ENCODE data around the gene MUTYH.
"Not testable (repeated sequence)": the region's sequence is repeated elsewhere in the genome, so short reads cannot be mapped to it uniquely, and the experiment has no call there.

Gene MUTYH

DNA sequence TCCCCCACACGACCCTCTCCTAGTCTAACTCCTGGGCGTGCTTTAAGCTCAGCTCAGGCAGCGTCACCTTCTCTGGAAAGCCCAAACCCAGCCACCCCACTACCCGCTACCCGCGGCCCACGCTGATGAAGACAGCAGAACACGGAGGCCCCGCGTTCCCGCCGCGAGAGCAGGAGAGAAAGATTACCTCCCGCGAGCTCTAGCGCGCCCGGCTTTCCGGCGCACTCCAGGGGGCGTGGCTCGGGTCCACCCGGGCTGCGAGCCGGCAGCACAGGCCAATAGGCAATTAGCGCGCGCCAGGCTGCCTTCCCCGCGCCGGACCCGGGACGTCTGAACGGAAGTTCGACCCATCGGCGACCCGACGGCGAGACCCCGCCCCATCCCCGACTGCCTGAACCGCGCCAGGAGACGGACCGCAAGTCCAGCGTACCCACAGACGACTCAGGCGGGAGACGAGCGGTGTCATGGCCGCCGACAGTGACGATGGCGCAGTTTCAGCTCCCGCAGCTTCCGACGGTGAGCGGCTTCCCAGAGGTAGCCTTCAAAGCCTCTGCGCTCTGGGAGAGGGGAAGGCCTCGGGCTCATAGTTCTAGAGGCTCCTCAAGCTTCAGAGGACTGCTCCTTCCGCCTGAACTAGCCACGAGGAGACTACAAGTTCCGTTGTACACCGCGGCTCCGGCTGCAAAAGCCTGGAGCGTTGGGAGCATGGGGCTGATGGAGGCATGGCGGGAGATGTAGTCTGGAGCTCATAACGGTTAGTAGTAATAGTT lies at the start of gene MUTYH, which contains the start of gene TOE1:
Gene MUTYH, minus strand, starts transcription at position 652 of the 770 bp plus-strand sequence. CDS start 5,935 bp downstream, outside the sequence.
Gene TOE1, plus strand, starts transcription at position 382 of the 770 bp plus-strand sequence. Its CDS starts 83 bp downstream, at position 465.
- DNase-seq, result peak; percentile 89 to 91

DNA sequence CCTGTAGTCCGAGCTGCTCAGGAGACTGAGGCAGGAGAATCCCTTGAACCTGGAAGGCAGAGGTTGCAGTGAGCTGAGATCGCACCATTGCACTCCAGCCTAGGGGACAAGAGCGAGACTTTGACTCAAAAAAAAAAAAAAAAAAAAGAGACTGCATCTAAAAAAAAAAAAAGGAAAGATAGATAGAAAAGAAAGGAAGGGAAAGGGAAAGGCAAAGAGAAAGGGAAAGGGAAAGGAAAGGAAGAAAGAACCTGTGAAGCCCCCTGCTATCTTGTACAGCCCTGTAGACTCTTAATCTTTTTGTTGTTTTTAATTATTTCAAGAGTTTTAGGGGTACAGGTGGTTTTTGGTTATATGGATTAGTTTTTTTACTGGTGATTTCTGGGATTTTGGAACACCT lies 46.0 kb upstream of the MUTYH start:
- no peak for DNase-seq

DNA sequence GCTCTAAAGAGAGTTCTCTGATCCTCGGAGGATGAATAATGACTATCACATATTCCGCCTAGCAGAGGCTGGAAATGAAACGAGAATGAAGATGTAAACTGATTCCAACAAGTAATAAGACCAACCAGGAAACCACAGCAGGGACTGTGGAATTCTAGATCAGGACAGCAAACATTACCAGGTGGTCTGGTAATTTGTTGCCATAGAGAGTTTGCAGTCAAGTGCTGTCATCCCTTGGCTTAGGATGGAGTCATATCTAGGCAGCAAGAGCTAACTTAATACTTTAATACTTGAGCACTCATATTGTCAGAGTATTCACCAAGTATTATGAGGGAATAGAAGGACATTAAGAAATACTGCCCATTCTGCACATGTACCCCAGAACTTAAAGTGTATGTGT lies 45.1 kb upstream of the MUTYH start:
- DNase-seq, result no peak

DNA sequence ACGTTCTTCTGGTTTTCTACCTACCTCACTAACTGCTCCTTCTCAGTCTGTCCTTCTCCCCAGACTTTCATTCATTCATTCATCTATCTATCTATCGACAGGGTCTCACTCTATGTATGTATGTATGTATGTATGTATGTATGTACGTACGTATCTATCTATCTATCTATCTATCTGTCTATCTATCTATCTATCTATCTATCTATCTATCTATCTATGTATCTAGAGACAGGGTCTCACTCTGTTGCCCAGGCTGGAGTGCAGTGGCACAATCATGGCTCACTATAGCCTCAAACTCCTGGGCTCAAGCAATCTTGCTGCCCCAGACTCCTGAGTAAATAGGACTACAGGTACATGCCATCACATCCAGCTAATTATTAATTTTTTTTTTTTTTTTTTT lies 44.0 kb upstream of the MUTYH start:
- DNase-seq, result not testable (repeated sequence)

DNA sequence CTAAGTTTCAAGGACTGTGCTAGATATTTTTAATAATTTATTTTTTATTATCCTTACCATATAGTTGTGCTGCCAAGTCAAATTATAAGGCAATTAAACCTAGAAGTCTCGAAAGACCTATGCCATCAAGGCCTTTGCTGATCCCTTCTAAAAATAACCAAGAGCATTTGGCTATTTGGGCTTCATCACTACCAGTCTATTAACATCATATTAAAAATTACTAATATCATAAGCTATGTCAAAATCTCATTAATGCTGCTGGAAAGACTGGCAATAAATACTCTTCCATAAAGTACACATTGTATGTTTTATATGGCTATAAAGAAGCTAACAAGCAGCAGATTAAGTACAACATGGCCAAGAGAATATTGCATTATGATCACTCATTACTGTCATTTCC lies 43.0 kb upstream of the MUTYH start:
- DNase-seq, result no peak

DNA sequence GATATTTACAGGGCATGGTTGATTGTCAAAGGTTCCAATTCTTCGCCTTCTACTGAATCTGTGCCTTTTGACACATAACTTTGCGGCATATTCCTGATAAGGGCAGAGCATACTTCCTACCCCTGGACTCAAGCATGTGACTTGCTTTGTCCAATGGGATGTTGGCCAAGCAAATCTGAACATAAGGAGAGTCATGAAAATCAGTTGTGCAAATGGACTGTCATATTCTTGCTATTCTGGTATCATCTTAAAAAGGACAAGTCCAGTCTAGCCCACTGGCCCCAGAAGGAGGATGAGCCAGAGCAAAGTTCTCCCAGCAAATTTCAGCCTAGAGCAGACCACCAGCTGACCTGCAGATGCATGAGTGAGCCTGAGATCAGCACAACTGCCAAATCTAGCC lies 41.0 kb upstream of the MUTYH start:
- DNase-seq, result no peak

DNA sequence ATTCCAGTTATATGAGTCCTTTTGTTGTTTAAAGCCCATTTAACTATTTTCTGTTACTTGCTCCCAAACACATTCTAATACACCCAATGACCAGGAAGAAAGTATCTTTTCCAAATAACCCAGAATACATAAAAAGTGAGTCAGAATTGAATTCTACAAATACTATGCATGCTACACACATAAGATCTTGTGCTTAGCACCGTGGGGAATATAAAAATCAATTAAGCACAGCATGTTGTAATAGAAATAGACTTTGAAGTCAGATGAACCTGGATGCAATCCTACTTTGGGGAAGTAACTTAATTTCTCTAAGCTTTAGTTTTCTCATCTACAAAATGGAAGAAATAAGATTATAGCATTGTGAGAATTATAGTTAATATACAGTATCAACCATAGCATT lies 40.5 kb upstream of the MUTYH start:
- DNase-seq, result no peak

DNA sequence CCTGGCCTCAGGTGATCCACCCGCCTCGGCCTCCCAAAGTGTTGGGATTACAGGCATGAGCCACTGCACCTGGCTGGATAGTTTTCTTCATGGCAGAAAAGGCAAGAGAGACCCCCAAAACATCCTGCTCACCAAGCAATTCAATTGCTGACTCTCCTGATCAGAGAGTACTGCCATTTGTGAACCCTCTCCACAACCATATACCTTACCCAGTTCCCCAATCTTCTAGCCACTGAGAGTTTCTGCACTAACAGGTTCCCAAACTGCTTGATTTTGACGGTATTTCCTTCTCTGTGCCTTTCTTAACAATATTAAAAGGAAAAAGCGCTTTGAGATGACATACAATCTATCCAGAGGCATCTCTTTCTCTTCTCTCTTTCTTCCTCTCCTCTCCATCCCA lies 39.9 kb upstream of the MUTYH start:
- DNase-seq, result no peak

DNA sequence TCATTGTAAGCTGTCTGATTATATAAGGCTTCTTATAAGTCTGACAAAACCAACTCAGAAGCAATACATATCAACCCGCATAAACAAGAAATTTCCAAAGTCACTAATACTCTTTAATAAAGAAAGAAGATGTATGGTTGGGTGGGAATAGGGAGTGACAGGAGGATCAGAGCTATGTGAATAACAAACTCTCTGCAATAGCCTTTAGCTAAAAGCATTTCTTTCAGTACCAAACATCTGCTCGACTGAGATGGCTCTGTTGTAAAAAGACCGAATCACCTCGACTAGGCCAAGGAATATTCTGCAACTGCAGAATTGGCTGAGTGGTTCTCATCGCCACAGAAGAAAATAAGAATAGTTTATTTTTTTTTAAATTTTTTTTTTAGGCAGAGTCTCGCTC lies 39.3 kb upstream of the MUTYH start:
- DNase-seq, result no peak

DNA sequence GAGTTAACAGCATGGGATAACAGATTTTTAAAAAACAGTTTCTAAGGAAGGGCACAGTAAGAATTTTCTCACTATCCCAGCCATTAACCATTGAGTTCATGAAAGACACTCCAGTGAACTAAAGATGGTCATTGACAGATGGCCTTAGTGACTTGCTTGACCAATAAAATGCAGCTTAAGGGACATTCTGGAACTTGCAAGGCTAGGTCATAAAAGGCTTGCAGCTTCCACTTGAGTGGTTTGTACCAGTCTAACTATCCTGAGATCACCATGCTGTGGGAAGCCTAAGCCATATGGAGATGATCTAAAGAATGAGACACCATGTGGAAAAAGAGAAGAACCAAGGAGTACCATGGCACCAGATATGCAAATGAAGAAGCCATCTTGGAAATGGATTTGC lies 37.9 kb upstream of the MUTYH start:
- no peak for DNase-seq

DNA sequence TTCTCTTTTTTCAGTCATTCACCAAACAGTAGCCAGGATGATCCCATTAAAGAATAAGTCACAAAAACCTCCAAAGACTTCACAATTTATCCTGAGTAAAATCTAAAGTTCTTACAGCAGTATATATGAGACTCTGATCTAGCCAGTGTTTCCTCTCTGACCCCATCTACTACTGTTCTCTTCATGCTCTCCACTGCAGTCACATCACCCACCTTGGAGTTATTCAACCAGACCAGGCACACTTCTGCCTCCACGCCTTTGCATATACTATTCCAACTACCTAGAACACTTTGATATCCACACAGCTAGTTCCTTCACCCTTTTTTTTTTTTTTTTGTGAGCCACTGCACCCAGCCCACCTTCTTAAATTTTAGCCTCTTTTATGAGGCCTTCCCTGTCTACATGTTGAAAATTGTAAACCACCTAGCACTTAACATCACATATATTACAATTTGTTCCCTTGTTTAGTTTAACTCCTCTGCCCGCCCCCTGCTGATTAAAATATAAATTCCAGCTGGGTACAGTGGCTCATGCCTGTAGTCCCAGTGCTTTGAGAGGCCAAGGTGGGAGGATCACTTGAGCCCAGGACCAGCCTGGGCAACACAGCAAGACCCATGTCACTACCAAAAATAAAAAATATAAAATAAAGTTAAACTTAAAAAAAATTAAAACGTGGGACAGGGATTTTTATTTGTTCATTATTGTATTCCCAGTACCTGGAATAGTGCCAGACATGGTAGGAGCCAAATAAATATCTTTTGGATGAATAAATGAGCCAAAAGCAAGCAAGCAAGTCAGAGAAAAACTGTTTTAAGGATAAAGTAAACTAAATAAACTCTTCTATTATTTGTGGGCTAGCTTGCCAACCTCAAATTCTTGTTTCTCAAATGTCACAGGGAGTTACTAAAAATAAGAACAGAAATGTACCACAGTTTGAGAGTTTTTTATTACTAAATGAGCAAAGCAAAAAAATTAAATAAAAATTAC lies 35.2 kb upstream of the MUTYH start:
- DNase-seq, result no peak

DNA sequence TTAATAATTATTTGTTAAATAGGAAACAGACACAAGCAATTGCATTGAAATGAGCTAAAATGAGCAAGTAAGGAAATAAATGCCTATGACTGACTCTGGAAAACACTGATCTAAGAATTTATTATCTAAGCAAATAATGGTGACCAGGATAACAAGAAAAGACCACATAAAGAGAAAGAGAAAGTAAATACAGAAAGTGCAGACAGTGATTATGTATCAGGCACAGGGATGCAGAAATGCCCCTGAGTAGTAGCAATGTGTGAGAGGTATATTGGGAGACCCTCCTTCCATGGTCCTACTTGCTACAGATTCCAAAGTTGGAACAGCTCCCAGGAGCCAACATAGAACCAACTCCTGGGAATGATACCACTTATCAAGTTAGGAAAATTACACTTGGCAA lies 33.3 kb upstream of the MUTYH start:
- no peak for DNase-seq

DNA sequence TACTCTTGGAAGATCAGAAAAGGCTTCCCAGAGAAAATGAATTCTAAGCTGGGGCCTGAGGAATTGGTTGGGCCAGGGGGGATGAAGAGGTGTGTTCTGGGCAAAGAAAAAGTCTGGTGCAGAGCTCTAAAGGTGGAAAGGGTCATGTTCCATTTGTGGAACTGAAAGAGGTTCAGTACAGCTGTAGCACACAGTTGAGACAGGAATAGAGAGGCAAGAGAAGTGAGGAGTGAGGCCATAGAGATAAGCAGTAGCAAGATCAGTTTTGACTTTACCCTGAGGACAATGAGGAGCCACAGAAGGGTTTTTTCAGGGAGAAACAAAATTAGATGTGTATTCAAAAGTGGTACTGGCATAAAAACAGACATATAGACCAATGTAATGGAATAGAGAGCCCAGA lies 30.3 kb upstream of the MUTYH start:
- no peak for DNase-seq

DNA sequence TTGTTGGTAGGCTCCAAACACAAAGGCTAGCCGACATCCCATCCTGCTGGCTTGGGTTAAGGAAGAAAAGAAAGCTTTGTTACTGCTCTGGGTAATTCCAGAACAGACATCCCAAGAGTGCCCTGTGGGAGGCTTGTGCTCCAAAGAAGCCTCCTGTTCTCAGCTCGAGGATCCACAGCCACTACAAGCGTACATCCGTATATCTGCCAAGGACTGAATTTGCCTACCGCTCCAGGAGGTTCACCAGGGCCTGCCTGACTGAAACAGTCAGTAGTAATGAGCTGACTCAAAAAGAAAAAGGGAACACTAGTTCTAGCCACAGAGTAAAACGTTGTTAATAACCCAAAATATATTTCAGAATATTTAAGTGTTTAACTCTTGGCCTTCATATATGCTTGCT lies 24.8 kb upstream of the MUTYH start:
- DNase-seq, result no peak

DNA sequence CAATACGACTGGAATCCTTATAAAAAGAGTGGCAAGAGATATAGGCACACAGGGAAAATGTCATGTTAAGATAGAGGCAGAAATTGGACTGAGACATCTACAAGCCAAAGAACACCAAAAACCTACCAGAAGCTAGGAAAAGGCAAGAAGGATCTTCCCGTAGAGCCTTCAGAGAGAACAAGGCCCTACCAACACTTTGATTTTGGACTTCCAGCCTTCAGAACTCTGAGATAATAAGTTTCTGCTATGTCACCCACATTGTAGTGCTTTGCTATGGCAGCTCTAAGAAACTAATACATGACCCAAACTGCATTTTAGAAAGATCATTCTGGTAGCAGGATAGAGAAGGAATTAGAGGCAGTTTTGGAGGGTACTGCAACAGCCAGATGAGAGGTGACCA lies 24.1 kb upstream of the MUTYH start:
- no peak for DNase-seq

DNA sequence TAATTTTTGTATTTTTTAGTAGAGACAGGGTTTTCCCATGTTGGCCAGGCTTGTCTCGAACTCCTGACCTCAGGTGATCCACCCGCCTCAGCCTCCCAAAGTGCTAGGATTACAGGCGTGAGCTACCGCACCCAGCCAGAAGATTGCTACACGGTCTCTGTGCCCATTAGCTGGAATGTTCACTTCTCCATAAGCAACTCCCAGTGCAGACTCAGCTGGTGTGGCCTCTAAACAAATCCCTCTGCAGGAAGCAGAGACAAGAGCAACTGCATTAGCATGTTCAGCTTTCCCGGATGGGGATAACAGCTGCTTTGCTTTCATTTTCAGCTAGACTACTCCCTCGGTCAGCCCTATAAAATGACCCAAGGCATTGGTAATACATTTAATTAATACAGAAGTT lies 20.7 kb upstream of the MUTYH start:
- DNase-seq, result not testable (repeated sequence)

DNA sequence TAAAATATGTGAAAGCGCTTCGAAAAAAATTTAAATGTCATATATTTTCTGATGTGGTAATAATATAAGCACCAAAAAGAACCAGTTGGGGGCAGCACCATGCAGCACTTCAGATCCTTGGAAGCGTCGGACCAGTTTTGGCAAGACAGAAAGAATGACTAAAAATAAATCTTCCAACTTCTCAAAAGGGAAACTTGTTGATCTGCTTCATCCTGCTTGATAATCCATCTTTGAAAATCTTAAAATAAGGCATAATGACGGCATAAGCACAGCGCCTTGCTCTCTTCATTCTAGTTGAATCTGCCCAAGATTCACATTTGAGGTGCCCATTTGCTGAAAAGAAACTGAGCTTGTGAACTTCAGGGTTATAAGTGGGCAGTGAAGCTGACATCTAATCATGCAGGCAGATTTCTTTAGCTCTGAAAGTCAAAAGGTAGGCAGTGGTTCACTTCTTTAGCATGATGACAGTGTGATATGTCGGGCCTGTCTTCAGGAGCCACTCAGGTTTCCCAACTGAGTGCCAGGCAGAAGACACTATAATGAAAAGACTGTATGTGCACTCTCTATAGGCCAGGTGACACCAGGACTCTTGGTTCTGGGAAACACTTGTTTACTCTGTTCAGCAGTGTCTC lies 19.8 kb upstream of the MUTYH start:
- peak; percentile 47 to 50 for DNase-seq

DNA sequence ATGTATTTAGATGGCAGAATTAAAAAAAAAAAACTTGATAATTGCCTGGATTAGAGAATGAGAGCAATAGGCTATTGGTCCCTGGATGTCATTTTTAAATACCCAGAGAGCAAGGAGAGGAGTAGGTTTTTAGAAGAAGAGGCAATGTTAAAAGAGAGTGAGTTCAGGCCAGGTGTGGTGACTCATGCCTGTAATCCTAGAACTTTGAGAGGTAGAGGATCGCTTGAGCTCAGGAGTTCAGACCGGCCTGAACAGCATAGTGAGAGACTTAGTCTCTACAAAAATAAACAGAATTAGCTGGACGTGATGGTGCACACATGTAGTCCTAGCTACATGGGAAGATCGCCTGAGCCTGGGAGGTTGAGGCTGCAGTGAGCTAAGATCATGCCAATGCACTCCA lies 15.9 kb upstream of the MUTYH start:
- no peak for DNase-seq

DNA sequence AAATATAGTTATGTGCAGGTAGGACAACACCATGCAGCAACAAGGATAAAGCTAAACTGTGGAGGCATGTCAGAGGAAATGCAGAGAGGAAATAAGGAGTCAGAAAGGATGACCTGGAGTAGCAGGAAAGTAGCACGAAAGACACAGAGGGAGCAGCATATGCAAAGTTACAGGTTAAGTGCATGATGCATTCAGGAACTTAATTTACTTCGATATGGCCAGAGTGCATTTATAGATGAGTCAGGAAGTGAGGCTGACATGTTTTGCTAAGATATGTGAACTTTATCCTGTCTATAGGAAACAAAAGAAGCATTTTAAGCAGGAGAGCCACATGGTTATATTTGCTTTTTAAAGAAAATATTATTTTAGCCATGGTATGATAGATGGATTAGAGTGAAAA lies 15.4 kb upstream of the MUTYH start:
- DNase-seq, result no peak

DNA sequence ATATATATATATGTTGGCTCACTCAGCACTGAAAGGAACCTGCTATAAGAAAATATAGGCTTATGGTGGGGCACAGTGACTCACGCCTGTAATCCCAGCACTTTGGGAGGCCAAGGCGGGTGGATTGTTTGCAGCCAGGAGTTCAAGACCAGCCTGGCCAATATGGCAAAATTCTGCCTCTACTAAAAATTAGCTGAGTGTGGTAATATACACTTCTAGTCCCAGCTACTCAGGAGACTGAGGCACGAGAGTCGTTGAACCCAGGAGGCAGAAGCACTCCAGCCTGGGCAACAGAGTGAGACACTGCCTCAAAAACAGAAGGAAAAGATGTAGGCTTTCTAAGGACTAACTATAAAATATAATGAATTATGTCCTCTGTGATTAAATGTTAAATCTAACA lies 14.6 kb upstream of the MUTYH start:
- DNase-seq, result no peak

DNA sequence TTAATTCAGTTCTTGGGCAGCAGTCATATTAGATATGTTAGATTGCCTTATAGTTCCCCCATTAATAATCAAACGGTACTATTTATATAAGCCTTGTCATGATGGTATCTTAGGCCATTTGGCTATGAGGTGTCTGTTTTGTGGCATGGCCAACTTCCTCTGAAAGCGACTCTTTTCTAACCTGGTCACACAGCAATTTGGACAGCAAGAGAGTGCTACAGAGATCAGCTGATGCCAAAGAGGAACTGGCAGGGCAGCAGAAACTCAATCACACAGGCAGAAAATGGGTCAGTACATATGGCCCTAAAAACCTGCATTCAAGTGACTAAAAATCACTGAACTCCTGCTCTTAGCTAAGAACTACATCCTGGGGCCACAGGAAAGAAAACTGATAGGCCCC lies 13.4 kb upstream of the MUTYH start:
- no peak for DNase-seq

DNA sequence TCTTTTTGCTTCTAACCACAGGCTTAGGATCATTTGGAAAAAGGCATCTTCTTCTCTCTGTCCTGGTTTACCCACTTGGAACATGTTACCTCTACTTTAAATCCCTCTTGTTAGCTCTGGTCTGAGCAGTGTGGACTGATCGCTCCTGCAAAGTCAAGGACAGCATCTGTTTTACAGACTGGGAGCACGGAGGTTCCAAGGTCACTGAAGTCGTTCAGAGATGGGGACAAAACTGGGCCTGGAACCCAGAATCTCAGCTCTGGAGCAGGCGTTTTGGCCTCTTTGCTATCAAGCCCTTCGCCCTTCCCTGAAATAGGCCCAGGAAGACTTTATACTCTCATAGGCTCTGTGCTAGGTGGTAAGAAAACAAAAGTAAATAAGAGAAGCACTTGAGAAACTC lies 11.3 kb upstream of the MUTYH start:
- no peak for DNase-seq

DNA sequence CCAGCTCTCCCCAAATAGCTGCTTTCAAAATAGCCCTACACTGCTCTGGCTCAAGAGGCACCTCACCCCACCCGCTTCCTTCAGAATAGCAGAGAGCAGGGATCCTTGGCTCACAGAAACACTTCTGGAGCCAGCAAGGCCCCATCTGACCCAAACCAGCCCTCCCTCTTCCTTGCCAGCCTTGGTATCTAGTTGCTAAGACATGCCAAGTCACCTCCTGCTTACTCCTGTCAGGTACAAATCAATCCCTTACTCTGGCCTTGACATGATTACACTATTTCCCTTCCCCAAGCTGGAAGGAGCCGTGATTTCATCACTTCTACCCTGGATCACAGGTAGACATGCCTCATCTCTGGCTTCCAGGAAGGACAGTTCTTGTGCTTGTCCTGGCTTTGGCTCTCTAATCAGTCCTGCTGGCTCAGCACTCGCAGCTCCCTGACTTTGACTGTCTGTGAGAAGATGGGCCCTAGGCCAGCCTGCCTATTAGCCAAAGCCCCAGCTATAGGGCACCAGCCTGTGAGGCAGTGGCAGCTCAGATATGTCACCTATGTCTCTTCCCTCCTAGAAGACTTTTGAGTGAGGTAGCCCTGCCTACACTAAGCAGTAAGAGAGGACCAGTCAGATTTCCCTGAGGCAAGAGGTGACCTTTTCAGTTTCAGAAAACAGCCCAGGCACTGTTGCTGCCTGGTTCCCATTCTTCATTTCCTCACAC lies 8.9 kb upstream of the MUTYH start:
- no peak for DNase-seq

Measured in activated CD4-positive, alpha-beta T cell treated with anti-CD3 and anti-CD28 coated beads, Interleukin-2, amount 50 U/mL, for 4 hours (primary cell).